HCT116 (cell line): Measurements from ENCODE around the gene PLD3. TPM values are rescaled to one million over a fixed set of nuclear protein-coding genes. Genes with fewer than 3 reads are reported as not detected.

ENCODE experiments used
- ATAC-seq: fragments of 200-7000 bp; cut with Tn5 transposase; 2 replicates; pipeline ENCODE4 v1.9.1; 2020; ENCODE audit warnings: mild to moderate bottlenecking, moderate library complexity
- BruUV-seq: library from RNA; stranded (reverse); fragments of 400-500 nt; replicated peaks from 2 replicates; lab custom pipeline; 2021; lab: Mats Ljungman, UMichigan
- CTCF ChIA-PET: fragments of 300-600 bp; sonication (Branson Sonifier 250); formaldehyde crosslinking; loops from one replicate; lab custom pipeline; 2021; ENCODE audit warnings: antibody characterized with exemption; lab: Charles Lee
- POLR2A ChIA-PET: fragments of 300-600, 350-600 bp; sonication (Branson Sonifier 250); formaldehyde crosslinking; loops from one replicate; lab custom pipeline; 2021; ENCODE audit warnings: antibody characterized with exemption; lab: Charles Lee
- RAD21 ChIA-PET, 2 experiments: fragments of 300-600 bp; sonication (Branson Sonifier 250); formaldehyde crosslinking; loops; one replicate each; lab custom pipeline; 2023; ENCODE audit warnings: low total read pairs in 2 of 2; ENCODE audit not compliant: uncharacterized antibody in 2 of 2, unreplicated experiment in 2 of 2, low non-redundant PET in 1 of 2; lab: Charles Lee
- DNase-seq: peaks from one replicate; pipeline ENCODE4 v3.0.0-alpha.2; 2010; ENCODE audit warnings: low read depth, low spot score
- H2AFZ ChIP-seq: fragments of 200-600 bp; shearing (Covaris generic), sonication (generic); 2 replicates; pipeline ENCODE4 v1.6.1; 2017; ENCODE audit warnings: low read depth, mixed run types, mixed read lengths, antibody characterized with exemption, low read length; ENCODE audit not compliant: poor library complexity, severe bottlenecking
- H3K27ac ChIP-seq: 2 replicates; pipeline ENCODE4 v1.5.1; 2012; ENCODE audit warnings: low read depth, low read length
- H3K27me3 ChIP-seq: fragments of 200-600 bp; sonication (generic); 2 replicates; pipeline ENCODE4 v1.6.1; 2016; ENCODE audit warnings: mixed run types, low read length, mixed read lengths; ENCODE audit not compliant: insufficient read depth
- H3K36me3 ChIP-seq, 2 experiments: fragments of 200-500 bp in 1 of 2; fragments of 200-600 bp in 1 of 2; sonication (Bioruptor generic) in 1 of 2; sonication (generic) in 1 of 2; 2 replicates each; pipeline versions ENCODE4 v1.5.1 to v1.6.1; 2014 to 2016; ENCODE audit warnings: low read length in 2 of 2, inconsistent platforms in 1 of 2, mixed read lengths in 1 of 2, mixed run types in 1 of 2; ENCODE audit not compliant: insufficient read depth in 2 of 2, control insufficient read depth in 1 of 2
- H3K4me1 ChIP-seq, 2 experiments: fragments of 200-600 bp in 1 of 2; sonication (generic) in 1 of 2; 2 replicates each; pipeline versions ENCODE4 v1.5.1 to v1.6.1; 2012 to 2017; ENCODE audit warnings: low read length in 2 of 2, inconsistent platforms in 1 of 2, mild to moderate bottlenecking in 1 of 2, mixed read lengths in 1 of 2, mixed run types in 1 of 2, moderate library complexity in 1 of 2; ENCODE audit not compliant: insufficient read depth in 2 of 2, control insufficient read depth in 1 of 2
- H3K4me2 ChIP-seq: fragments of 200-600 bp; sonication (generic); 2 replicates; pipeline ENCODE4 v1.6.1; 2017; ENCODE audit warnings: mixed run types, low read length, mixed read lengths
- H3K4me3 ChIP-seq, 2 experiments: fragments of 200-600 bp in 1 of 2; sonication (generic) in 1 of 2; replicated peaks in 1 of 2; 2 replicates each; pipeline ENCODE4 v1.5.1; 2011 to 2016; ENCODE audit warnings: low read length in 2 of 2, control low read depth in 1 of 2, low read depth in 1 of 2, mild to moderate bottlenecking in 1 of 2, mixed read lengths in 1 of 2, mixed run types in 1 of 2
- H3K79me2 ChIP-seq: fragments of 200-600 bp; sonication (generic); 2 replicates; pipeline ENCODE4 v1.6.1; 2017; ENCODE audit warnings: mild to moderate bottlenecking, mixed run types, low read length, moderate library complexity, mixed read lengths; ENCODE audit not compliant: insufficient read depth
- H3K9ac ChIP-seq: fragments of 200-600 bp; sonication (generic); 2 replicates; pipeline ENCODE4 v1.6.1; 2016; ENCODE audit warnings: low read length, mixed read lengths
- H3K9me2 ChIP-seq: fragments of 200-600 bp; sonication (generic), shearing (Covaris generic); 2 replicates; pipeline ENCODE4 v1.6.1; 2017; ENCODE audit warnings: mixed run types, mild to moderate bottlenecking, moderate library complexity; ENCODE audit not compliant: insufficient read depth
- H3K9me3 ChIP-seq, 2 experiments: fragments of 200-500 bp in 1 of 2; fragments of 200-600 bp in 1 of 2; sonication (Bioruptor generic) in 1 of 2; sonication (generic) in 1 of 2; 2 replicates each; pipeline ENCODE4 v1.6.1; 2014 to 2017; ENCODE audit warnings: low read length in 2 of 2, mixed read lengths in 2 of 2, inconsistent platforms in 1 of 2, low read depth in 1 of 2, mild to moderate bottlenecking in 1 of 2, mixed run types in 1 of 2, moderate library complexity in 1 of 2; ENCODE audit not compliant: control insufficient read depth in 1 of 2, insufficient read depth in 1 of 2
- H4K20me1 ChIP-seq: fragments of 200-600 bp; sonication (generic), shearing (Covaris generic); 2 replicates; pipeline ENCODE4 v1.6.1; 2017; ENCODE audit warnings: mixed run types, mild to moderate bottlenecking, moderate library complexity; ENCODE audit not compliant: insufficient read depth
- EGR1 ChIP-seq: IDR thresholded peaks from 2 replicates; pipeline ENCODE4 v1.6.1; 2012; ENCODE audit warnings: low read depth
- JUND ChIP-seq: IDR thresholded peaks from 2 replicates; pipeline ENCODE4 v1.6.1; 2012
- POLR2A ChIP-seq: IDR thresholded peaks from 2 replicates; pipeline ENCODE4 v1.7.0; 2011; ENCODE audit warnings: borderline replicate concordance; ENCODE audit not compliant: insufficient read depth, insufficient read length; ENCODE audit errors: extremely low read depth
- POLR2AphosphoS5 ChIP-seq: IDR thresholded peaks from 2 replicates; pipeline ENCODE4 v1.6.1; 2011; ENCODE audit warnings: mild to moderate bottlenecking, low read depth, low read length, moderate library complexity
- RAD21 ChIP-seq: IDR thresholded peaks from 2 replicates; pipeline ENCODE4 v1.6.1; 2012; ENCODE audit warnings: low read depth, mild to moderate bottlenecking
- SP1 ChIP-seq: IDR thresholded peaks from 2 replicates; pipeline ENCODE4 v1.6.1; 2012; ENCODE audit warnings: low read depth
- SRF ChIP-seq: IDR thresholded peaks from 2 replicates; pipeline ENCODE4 v1.6.1; 2012; ENCODE audit warnings: low read depth
- ZNF274 ChIP-seq: fragments of 200-500 bp; sonication (Bioruptor generic); IDR thresholded peaks from 2 replicates; pipeline ENCODE4 v1.6.1; 2014; ENCODE audit warnings: mild to moderate bottlenecking, low read depth, low read length, inconsistent platforms
- intact Hi-C: fragments of 100-400 bp; cut with micrococcal nuclease; formaldehyde crosslinking; loops from 2 replicates; pipeline ENCODE4 v1.10.0; 2022
- total RNA-seq: library from RNA; stranded (reverse); gene quantifications from one replicate; pipeline ENCODE4 v1.2.1, GENCODE V29; 2021; ENCODE audit not compliant: unreplicated experiment
- TF ChIP-seq, protein P1 (sequence below), 3 experiments: fragments of 200-600 bp in 1 of 3; sonication (generic) in 1 of 3; IDR thresholded peaks in 2 of 3; conservative IDR thresholded peaks in 1 of 3; 2 replicates each; pipeline ENCODE4 v1.5.1; 2012 to 2017; ENCODE audit warnings: low read depth in 2 of 3, low read length in 2 of 3, antibody characterized with exemption in 1 of 3, borderline replicate concordance in 1 of 3, control low read depth in 1 of 3, mild to moderate bottlenecking in 1 of 3, mixed read lengths in 1 of 3, mixed run types in 1 of 3, moderate library complexity in 1 of 3; ENCODE audit not compliant: insufficient read depth in 1 of 3
- TF ChIP-seq, protein P2 (sequence below): IDR thresholded peaks from 2 replicates; pipeline ENCODE4 v1.6.1; 2012
- TF ChIP-seq, protein P3 (sequence below): IDR thresholded peaks from 2 replicates; pipeline ENCODE4 v1.6.1; 2012; ENCODE audit warnings: low read depth

Gene PLD3
- total RNA-seq, 1 experiment from 2014 or later: 123 TPM

DNA sequence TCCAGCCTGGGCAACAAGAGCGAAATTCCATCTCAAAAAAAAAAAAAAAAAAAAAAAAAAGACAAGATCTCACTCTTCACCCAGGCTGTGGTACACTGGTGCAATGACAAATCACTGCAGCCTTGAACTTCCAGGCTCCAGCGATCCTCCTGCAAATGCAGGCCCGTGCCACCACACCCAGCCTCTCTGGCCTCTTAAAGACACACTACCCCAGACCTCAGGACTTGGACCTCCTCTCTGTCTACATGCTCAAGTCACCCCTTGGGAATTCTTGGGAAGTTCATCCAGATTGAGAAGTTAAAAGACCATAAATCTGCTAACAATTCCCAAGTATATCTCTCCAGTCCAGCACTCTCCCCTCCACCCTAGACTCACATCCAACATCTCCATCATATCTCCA, 52.1 kb downstream of the PLD3 start (continued):
- TF ChIP-seq SRF: no peak
- TF ChIP-seq RAD21: no peak
- TF ChIP-seq ZNF274: no peak
- TF ChIP-seq POLR2A: no peak
- no peak for TF ChIP-seq JUND
- TF ChIP-seq, protein P1, sequence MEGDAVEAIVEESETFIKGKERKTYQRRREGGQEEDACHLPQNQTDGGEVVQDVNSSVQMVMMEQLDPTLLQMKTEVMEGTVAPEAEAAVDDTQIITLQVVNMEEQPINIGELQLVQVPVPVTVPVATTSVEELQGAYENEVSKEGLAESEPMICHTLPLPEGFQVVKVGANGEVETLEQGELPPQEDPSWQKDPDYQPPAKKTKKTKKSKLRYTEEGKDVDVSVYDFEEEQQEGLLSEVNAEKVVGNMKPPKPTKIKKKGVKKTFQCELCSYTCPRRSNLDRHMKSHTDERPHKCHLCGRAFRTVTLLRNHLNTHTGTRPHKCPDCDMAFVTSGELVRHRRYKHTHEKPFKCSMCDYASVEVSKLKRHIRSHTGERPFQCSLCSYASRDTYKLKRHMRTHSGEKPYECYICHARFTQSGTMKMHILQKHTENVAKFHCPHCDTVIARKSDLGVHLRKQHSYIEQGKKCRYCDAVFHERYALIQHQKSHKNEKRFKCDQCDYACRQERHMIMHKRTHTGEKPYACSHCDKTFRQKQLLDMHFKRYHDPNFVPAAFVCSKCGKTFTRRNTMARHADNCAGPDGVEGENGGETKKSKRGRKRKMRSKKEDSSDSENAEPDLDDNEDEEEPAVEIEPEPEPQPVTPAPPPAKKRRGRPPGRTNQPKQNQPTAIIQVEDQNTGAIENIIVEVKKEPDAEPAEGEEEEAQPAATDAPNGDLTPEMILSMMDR (IDR thresholded peaks at IDR 0.05 in 2 of 3, conservative IDR thresholded peaks at IDR 0.05 in 1 of 3; ENCODE audit: borderline replicate concordance in 1 of 3, insufficient read depth in 1 of 3, low read depth in 2 of 3, low read length in 2 of 3): no peak
- TF ChIP-seq, protein P2, sequence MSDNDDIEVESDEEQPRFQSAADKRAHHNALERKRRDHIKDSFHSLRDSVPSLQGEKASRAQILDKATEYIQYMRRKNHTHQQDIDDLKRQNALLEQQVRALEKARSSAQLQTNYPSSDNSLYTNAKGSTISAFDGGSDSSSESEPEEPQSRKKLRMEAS: no peak

DNA sequence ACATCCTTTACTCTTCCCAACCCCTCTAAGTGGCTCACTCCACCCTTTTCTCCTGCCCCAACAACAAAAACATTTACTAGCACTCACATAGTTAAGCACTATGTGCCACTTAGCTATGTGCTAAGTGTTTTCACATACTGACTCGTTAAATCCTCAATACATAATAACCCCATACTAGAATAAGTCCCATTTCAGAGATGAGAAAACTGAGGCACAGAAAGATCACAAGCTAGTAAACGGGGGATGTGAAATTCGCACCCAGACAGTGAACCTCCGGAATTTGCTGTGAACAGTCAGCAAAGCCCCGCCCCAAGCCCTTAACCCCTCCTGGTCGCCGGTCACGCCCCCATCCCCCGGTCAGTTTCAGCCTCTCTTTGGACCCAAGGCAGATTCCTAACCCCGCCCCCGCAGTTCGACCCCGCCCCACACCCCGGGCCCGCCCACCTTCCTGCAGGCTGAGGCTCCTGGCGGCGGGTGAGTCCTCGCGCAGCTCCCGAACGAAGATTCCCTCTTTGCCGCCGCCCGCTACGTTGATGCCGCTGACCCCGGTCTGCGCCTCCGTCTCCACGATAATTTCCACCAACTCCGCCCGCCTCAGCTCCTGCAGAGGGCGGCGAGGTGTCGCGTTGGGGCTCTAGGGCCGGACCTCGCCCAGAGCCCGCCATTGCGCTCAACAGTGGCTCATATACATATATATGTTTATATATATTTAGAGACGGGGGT, 54.9 kb downstream of the PLD3 start:
- ATAC-seq: peak; percentile 86
- Histone ChIP-seq H3K36me3 (no peaks in the 10 kb centered on the region), H3K79me2 (no peaks in the 10 kb centered on the region), H3K4me3 (peak overlapping the region; percentile 59 to 69), H4K20me1 (no peaks in the 10 kb centered on the region), H2AFZ (no peak overlapping the region), H3K27me3 (no peaks in the 10 kb centered on the region), H3K9me2 (no peaks in the 10 kb centered on the region), H3K9ac (peak overlapping the region; percentile 75), H3K4me2 (peak overlapping the region; percentile 97), H3K27ac (peak overlapping the region; percentile 83), H3K4me1 (peaks cover 12 to 35% of the 10 kb centered on the region in 2 experiments; a peak in 3 of 4 replicates), H3K9me3 (no peaks in the 10 kb centered on the region)
- ChIA-PET CTCF (interaction anchor here (1.9 kb wide), 1 partner anchor 17 kb away, joined by 9 read pairs; no protein-coding TSS in a partner anchor), RAD21 (no interaction called here), POLR2A (interaction anchor here (1.0 to 1.2 kb wide), 3 partner anchors 14 to 60 kb away, joined by 3 to 6 read pairs (median 3); partner anchors contain the start of gene SERTAD1)
- DNase-seq: peak; percentile 86
- BruUV-seq: no TSS peak
- intact Hi-C loops: no loop called here
- peak; percentile 21; the same call in 1 of the 2 replicates for TF ChIP-seq POLR2AphosphoS5
- TF ChIP-seq, protein P2: peak; percentile 59; the same call in 1 of the 2 replicates
- TF ChIP-seq SP1: 0 out of 2 replicates have a peak, but pooled peaks have one; percentile 48
- TF ChIP-seq EGR1: peak; percentile 70
- TF ChIP-seq, protein P3, sequence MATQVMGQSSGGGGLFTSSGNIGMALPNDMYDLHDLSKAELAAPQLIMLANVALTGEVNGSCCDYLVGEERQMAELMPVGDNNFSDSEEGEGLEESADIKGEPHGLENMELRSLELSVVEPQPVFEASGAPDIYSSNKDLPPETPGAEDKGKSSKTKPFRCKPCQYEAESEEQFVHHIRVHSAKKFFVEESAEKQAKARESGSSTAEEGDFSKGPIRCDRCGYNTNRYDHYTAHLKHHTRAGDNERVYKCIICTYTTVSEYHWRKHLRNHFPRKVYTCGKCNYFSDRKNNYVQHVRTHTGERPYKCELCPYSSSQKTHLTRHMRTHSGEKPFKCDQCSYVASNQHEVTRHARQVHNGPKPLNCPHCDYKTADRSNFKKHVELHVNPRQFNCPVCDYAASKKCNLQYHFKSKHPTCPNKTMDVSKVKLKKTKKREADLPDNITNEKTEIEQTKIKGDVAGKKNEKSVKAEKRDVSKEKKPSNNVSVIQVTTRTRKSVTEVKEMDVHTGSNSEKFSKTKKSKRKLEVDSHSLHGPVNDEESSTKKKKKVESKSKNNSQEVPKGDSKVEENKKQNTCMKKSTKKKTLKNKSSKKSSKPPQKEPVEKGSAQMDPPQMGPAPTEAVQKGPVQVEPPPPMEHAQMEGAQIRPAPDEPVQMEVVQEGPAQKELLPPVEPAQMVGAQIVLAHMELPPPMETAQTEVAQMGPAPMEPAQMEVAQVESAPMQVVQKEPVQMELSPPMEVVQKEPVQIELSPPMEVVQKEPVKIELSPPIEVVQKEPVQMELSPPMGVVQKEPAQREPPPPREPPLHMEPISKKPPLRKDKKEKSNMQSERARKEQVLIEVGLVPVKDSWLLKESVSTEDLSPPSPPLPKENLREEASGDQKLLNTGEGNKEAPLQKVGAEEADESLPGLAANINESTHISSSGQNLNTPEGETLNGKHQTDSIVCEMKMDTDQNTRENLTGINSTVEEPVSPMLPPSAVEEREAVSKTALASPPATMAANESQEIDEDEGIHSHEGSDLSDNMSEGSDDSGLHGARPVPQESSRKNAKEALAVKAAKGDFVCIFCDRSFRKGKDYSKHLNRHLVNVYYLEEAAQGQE: no peak
